ENCODE measurements around the gene KIAA0232. TPM values are rescaled to one million over a fixed set of nuclear protein-coding genes. Genes with fewer than 3 reads are reported as not detected.
A peak's percentile ranks its signal among the peaks of the same experiment; 100 is the strongest.
"Not testable (repeated sequence)": the region's sequence is repeated elsewhere in the genome, so short reads cannot be mapped to it uniquely, and the experiment has no call there.

The KIAA0232 gene
- total and polyA plus RNA-seq, 4 donors, result 7.9 to 38.8 (median 20.6) TPM

GRCh38 chr4:6910960-6911874 lies 128.7 kb downstream of the KIAA0232 start:
- H3K4me1 ChIP-seq (ENCODE audit: control insufficient read depth in 1 of 2, insufficient read depth in 2 of 2, low read length in 2 of 2), result no peaks in the 10 kb centered on the region
- no peaks in the 10 kb centered on the region for H3K9me3 ChIP-seq (ENCODE audit: control insufficient read depth, low read length)
- no peak overlapping the region for H3K27ac ChIP-seq (ENCODE audit: low read depth in 1 of 2, low read length in 2 of 2)
- no peak overlapping the region for H3K4me3 ChIP-seq (ENCODE audit: low read length in 2 of 2)
- intact Hi-C loops (cut with DNase I), result no loop called here
- H3K27me3 ChIP-seq (ENCODE audit: control insufficient read depth in 1 of 2, insufficient read depth in 2 of 2, low read length in 1 of 2), result no peaks in the 10 kb centered on the region
- no peak for DNase-seq
- WGBS, 2 donors, result 93% methylated on average over 15 of the region's 15 CpGs
- ATAC-seq (ENCODE audit: low FRiP score), result no peak
- no peaks in the 10 kb centered on the region for H3K36me3 ChIP-seq (ENCODE audit: control insufficient read depth in 1 of 2, insufficient read depth in 2 of 2, low read length in 1 of 2)

GRCh38 chr4:6911917-6912316 lies 129.4 kb downstream of the KIAA0232 start:
- H3K27me3 ChIP-seq (ENCODE audit: control insufficient read depth in 1 of 2, insufficient read depth in 2 of 2, low read length in 1 of 2); ATAC-seq (ENCODE audit: low FRiP score); H3K4me1 ChIP-seq (ENCODE audit: control insufficient read depth in 1 of 2, insufficient read depth in 2 of 2, low read length in 2 of 2); intact Hi-C loops (cut with DNase I); DNase-seq; H3K4me3 ChIP-seq (ENCODE audit: low read length in 2 of 2); H3K36me3 ChIP-seq (ENCODE audit: control insufficient read depth in 1 of 2, insufficient read depth in 2 of 2, low read length in 1 of 2); H3K27ac ChIP-seq (ENCODE audit: low read depth in 1 of 2, low read length in 2 of 2); H3K9me3 ChIP-seq (ENCODE audit: control insufficient read depth, low read length): not testable (repeated sequence)
- 87 to 89% methylated on average over 10 of the region's 10 CpGs for WGBS, 2 donors

- WGBS, 2 donors, result 10% methylated on average over 4 of the region's 4 CpGs
- no peak overlapping the region for H3K27ac ChIP-seq (ENCODE audit: low read depth in 1 of 2, low read length in 2 of 2)
- intact Hi-C loops (cut with DNase I), result no loop called here
- H3K4me1 ChIP-seq (ENCODE audit: control insufficient read depth in 1 of 2, insufficient read depth in 2 of 2, low read length in 2 of 2), result no peaks in the 10 kb centered on the region
- DNase-seq (peak in 1 of 2 donors; percentile 49), ATAC-seq (ENCODE audit: low FRiP score) (no peak)
- no peak overlapping the region for H3K4me3 ChIP-seq (ENCODE audit: low read length in 2 of 2)
- no peaks in the 10 kb centered on the region for H3K9me3 ChIP-seq (ENCODE audit: control insufficient read depth, low read length)
- H3K36me3 ChIP-seq (ENCODE audit: control insufficient read depth in 1 of 2, insufficient read depth in 2 of 2, low read length in 1 of 2), result no peaks in the 10 kb centered on the region
- no peaks in the 10 kb centered on the region for H3K27me3 ChIP-seq (ENCODE audit: control insufficient read depth in 1 of 2, insufficient read depth in 2 of 2, low read length in 1 of 2)
These were observed 129.9 kb downstream of the KIAA0232 start for GRCh38 chr4:6912441-6912840.

GRCh38 chr4:6913350-6913905 lies 130.9 kb downstream of the KIAA0232 start:
- H3K27me3 ChIP-seq (ENCODE audit: control insufficient read depth in 1 of 2, insufficient read depth in 2 of 2, low read length in 1 of 2), result no peaks in the 10 kb centered on the region
- DNase-seq, result no peak
- no peak for ATAC-seq (ENCODE audit: low FRiP score)
- H3K27ac ChIP-seq (ENCODE audit: low read depth in 1 of 2, low read length in 2 of 2), result no peak overlapping the region
- no peaks in the 10 kb centered on the region for H3K4me1 ChIP-seq (ENCODE audit: control insufficient read depth in 1 of 2, insufficient read depth in 2 of 2, low read length in 2 of 2)
- no peak overlapping the region for H3K4me3 ChIP-seq (ENCODE audit: low read length in 2 of 2)
- intact Hi-C loops (cut with DNase I), result no loop called here
- 95 to 96% methylated on average over 6 of the region's 6 CpGs for WGBS, 2 donors
- H3K36me3 ChIP-seq (ENCODE audit: control insufficient read depth in 1 of 2, insufficient read depth in 2 of 2, low read length in 1 of 2), result no peaks in the 10 kb centered on the region
- no peaks in the 10 kb centered on the region for H3K9me3 ChIP-seq (ENCODE audit: control insufficient read depth, low read length)

GRCh38 chr4:6914448-6914847 lies 131.9 kb downstream of the KIAA0232 start:
- no peaks in the 10 kb centered on the region for H3K36me3 ChIP-seq (ENCODE audit: control insufficient read depth in 1 of 2, insufficient read depth in 2 of 2, low read length in 1 of 2)
- no peaks in the 10 kb centered on the region for H3K4me1 ChIP-seq (ENCODE audit: control insufficient read depth in 1 of 2, insufficient read depth in 2 of 2, low read length in 2 of 2)
- H3K27ac ChIP-seq (ENCODE audit: low read depth in 1 of 2, low read length in 2 of 2), result no peak overlapping the region
- DNase-seq (no peak), ATAC-seq (ENCODE audit: low FRiP score) (no peak)
- H3K4me3 ChIP-seq (ENCODE audit: low read length in 2 of 2), result no peak overlapping the region
- H3K27me3 ChIP-seq (ENCODE audit: control insufficient read depth in 1 of 2, insufficient read depth in 2 of 2, low read length in 1 of 2), result no peaks in the 10 kb centered on the region
- WGBS, 2 donors, result 80 to 90% methylated on average over 9 of the region's 9 CpGs
- no peaks in the 10 kb centered on the region for H3K9me3 ChIP-seq (ENCODE audit: control insufficient read depth, low read length)
- intact Hi-C loops (cut with DNase I), result no loop called here

GRCh38 chr4:6915041-6916005 lies 132.8 kb downstream of the KIAA0232 start:
- WGBS, 2 donors, result 93 to 94% methylated on average over 17 to 18 of the region's 18 CpGs
- Histone ChIP-seq H3K36me3 (ENCODE audit: control insufficient read depth in 1 of 2, insufficient read depth in 2 of 2, low read length in 1 of 2) (no peaks in the 10 kb centered on the region), H3K9me3 (ENCODE audit: control insufficient read depth, low read length) (no peaks in the 10 kb centered on the region), H3K27ac (ENCODE audit: low read depth in 1 of 2, low read length in 2 of 2) (no peak overlapping the region), H3K4me3 (ENCODE audit: low read length in 2 of 2) (no peak overlapping the region), H3K4me1 (ENCODE audit: control insufficient read depth in 1 of 2, insufficient read depth in 2 of 2, low read length in 2 of 2) (no peaks in the 10 kb centered on the region), H3K27me3 (ENCODE audit: control insufficient read depth in 1 of 2, insufficient read depth in 2 of 2, low read length in 1 of 2) (no peaks in the 10 kb centered on the region)
- DNase-seq (no peak), ATAC-seq (ENCODE audit: low FRiP score) (no peak)
- intact Hi-C loops (cut with DNase I), result no loop called here

- Histone ChIP-seq H3K27ac (ENCODE audit: low read depth in 1 of 2, low read length in 2 of 2) (no peak overlapping the region), H3K36me3 (ENCODE audit: control insufficient read depth in 1 of 2, insufficient read depth in 2 of 2, low read length in 1 of 2) (no peaks in the 10 kb centered on the region), H3K27me3 (ENCODE audit: control insufficient read depth in 1 of 2, insufficient read depth in 2 of 2, low read length in 1 of 2) (no peaks in the 10 kb centered on the region), H3K4me1 (ENCODE audit: control insufficient read depth in 1 of 2, insufficient read depth in 2 of 2, low read length in 2 of 2) (no peaks in the 10 kb centered on the region), H3K4me3 (ENCODE audit: low read length in 2 of 2) (no peak overlapping the region), H3K9me3 (ENCODE audit: control insufficient read depth, low read length) (no peaks in the 10 kb centered on the region)
- intact Hi-C loops (cut with DNase I), result no loop called here
- ATAC-seq (ENCODE audit: low FRiP score) (no peak), DNase-seq (no peak)
- 95 to 96% methylated on average over 12 of the region's 12 CpGs for WGBS, 2 donors
These were observed 133.6 kb downstream of the KIAA0232 start for GRCh38 chr4:6916069-6916586.

Measured in aorta (tissue), 5 donors.